HG03108 (cell line): ENCODE data around the gene GPHN.

Experiments used
- ATAC-seq: cut with Tn5 transposase; IDR thresholded peaks from one replicate; pipeline ENCODE4 v1.9.1; 2021; ENCODE audit warnings: moderate library complexity; ENCODE audit not compliant: unreplicated experiment

The GPHN gene

GRCh38 chr14:67195279-67195678 is 687.3 kb downstream of the GPHN start:
- ATAC-seq = no peak

GRCh38 chr14:67199016-67199415 is 691.1 kb downstream of the GPHN start:
- ATAC-seq = no peak

- ATAC-seq = no peak
Measured at GRCh38 chr14:67207810-67208209, 699.9 kb downstream of the GPHN start.

- no peak for ATAC-seq
Measured at GRCh38 chr14:67218126-67218525, 710.2 kb downstream of the GPHN start.

GRCh38 chr14:67221248-67221981 is 713.5 kb downstream of the GPHN start:
- no peak for ATAC-seq

- ATAC-seq = no peak
Measured at GRCh38 chr14:67221982-67222328, 714.0 kb downstream of the GPHN start.

- no peak for ATAC-seq
Measured at GRCh38 chr14:67225523-67225922, 717.6 kb downstream of the GPHN start.

- ATAC-seq = no peak
Measured at GRCh38 chr14:67228325-67228984, 720.5 kb downstream of the GPHN start.
